ENCODE results near the gene DAZAP2.

DNA sequence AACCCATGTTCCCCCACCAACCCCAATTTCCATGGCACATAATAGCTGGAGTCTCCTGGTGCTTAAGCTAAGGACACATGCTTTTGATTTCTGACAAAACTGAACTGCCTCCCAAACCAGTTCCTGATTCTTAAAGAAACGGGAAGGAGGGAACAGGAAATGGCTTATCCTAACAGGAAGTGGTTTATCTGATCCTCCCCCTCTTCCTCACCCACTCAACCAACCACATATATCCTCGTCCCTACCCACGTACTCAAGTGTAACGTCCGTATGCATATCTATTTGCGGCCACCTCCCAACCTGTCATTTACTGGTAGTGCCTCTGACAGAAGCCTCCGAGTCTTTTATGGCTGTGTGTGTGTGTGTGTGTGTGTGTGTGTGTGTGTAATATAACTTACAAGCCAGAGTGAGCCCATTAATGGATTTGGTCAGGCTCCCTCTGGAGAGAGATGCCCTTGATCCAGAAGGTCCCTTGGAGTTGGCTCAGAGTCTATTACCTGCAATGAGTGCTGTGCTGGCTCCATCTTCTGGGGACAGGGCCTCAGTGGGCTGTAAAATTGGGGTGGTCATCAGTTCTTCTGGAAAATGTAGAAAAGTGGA, 7.7 kb downstream of the DAZAP2 start:
- TF ChIP-seq ZBTB9 (CRISPR knock-in tag; IDR thresholded peaks at IDR 0.05) (peak; percentile 83), ZNF217 (CRISPR knock-in tag; IDR thresholded peaks at IDR 0.05) (no peak), CEBPB (tag; IDR thresholded peaks at IDR 0.05) (no peak), SP1 (CRISPR knock-in tag; IDR thresholded peaks at IDR 0.05) (no peak; the same call in 1 of the 2 replicates)

All from K562 (cell line).